ENCODE results near the gene CPB2. TPM values are rescaled to one million over a fixed set of nuclear protein-coding genes. Genes with fewer than 3 reads are reported as not detected.

Gene CPB2
- total and polyA plus RNA-seq, 9 of the 15 experiments (the other 6 are each of a cell fraction or from before 2014, with no cell fraction given), result 0.03 to 0.16 (median 0.07) TPM; not detected in 6

GRCh38 chr13:46086421-46086922, 18.4 kb downstream of the CPB2 start (continued):
- TF ChIP-seq MGA (IDR thresholded peaks at IDR 0.05) (no peak), CCAR2 (IDR thresholded peaks at IDR 0.05; ENCODE audit: low read depth, low read length) (no peak), TBP (optimal IDR thresholded peaks at IDR 0.05; ENCODE audit: low read depth, low read length) (no peak), ETV5 (CRISPR knock-in tag; IDR thresholded peaks at IDR 0.05; ENCODE audit: low read depth) (no peak), SNIP1 (IDR thresholded peaks at IDR 0.05; ENCODE audit: low read depth) (no peak), THAP7 (CRISPR knock-in tag; IDR thresholded peaks at IDR 0.05) (no peak), PBX2 (CRISPR knock-in tag; IDR thresholded peaks at IDR 0.05; ENCODE audit: low read depth) (no peak), PBX2 (tag; conservative IDR thresholded peaks at IDR 0.05; ENCODE audit: low read depth) (no peak), XRCC4 (IDR thresholded peaks at IDR 0.05; ENCODE audit: extremely low read depth, insufficient read depth, insufficient read length) (no peak), ARID1B (IDR thresholded peaks at IDR 0.05) (no peak), PHF20 (IDR thresholded peaks at IDR 0.05; ENCODE audit: partially characterized antibody) (no peak), ZNF75A (CRISPR knock-in tag; IDR thresholded peaks at IDR 0.05) (no peak), HOMEZ (CRISPR knock-in tag; IDR thresholded peaks at IDR 0.05) (no peak)
